Endothelial cell of umbilical vein (primary cell): ENCODE measurements around the gene ARHGAP10.

ENCODE experiments used
- EZH2 ChIP-seq: IDR thresholded peaks from 2 replicates; pipeline ENCODE4 v1.6.1; 2012; ENCODE audit warnings: borderline replicate concordance, low read depth, mild to moderate bottlenecking, moderate library complexity, low read length, inconsistent platforms; ENCODE audit not compliant: severe bottlenecking
- FOS ChIP-seq: IDR thresholded peaks from 2 replicates; pipeline ENCODE4 v1.6.1; 2011; ENCODE audit warnings: mild to moderate bottlenecking, low read length, moderate library complexity, borderline replicate concordance; ENCODE audit not compliant: insufficient read depth
- GATA2 ChIP-seq: IDR thresholded peaks from 2 replicates; pipeline ENCODE4 v1.7.0; 2011; ENCODE audit warnings: low read depth, mild to moderate bottlenecking, moderate library complexity, mixed read lengths, low read length; ENCODE audit not compliant: insufficient read length, insufficient read depth
- POLR2A ChIP-seq: IDR thresholded peaks from 2 replicates; pipeline ENCODE4 v1.6.1; 2012; ENCODE audit warnings: low read depth, mild to moderate bottlenecking, control low read depth, low read length
- POLR2AphosphoS5 ChIP-seq: IDR thresholded peaks from 2 replicates; pipeline ENCODE4 v1.6.1; 2012; ENCODE audit warnings: low read depth, mild to moderate bottlenecking, control low read depth, low read length, moderate library complexity; ENCODE audit not compliant: insufficient read depth
- TF ChIP-seq, protein P1 (sequence below): IDR thresholded peaks from 2 replicates; pipeline ENCODE4 v1.6.1; 2011; ENCODE audit not compliant: insufficient read depth, insufficient read length
- TF ChIP-seq, protein P2 (sequence below), 2 donors: IDR thresholded peaks; 1 replicate in 1 of 2; 2 replicates in 1 of 2; pipeline ENCODE4 v1.5.1; 2011; ENCODE audit warnings: low read length in 2 of 2, mild to moderate bottlenecking in 2 of 2, moderate library complexity in 2 of 2, control low read depth in 1 of 2, inconsistent platforms in 1 of 2, low read depth in 1 of 2; ENCODE audit not compliant: insufficient read depth in 1 of 2; ENCODE audit errors: extremely low read depth in 1 of 2

DNA sequence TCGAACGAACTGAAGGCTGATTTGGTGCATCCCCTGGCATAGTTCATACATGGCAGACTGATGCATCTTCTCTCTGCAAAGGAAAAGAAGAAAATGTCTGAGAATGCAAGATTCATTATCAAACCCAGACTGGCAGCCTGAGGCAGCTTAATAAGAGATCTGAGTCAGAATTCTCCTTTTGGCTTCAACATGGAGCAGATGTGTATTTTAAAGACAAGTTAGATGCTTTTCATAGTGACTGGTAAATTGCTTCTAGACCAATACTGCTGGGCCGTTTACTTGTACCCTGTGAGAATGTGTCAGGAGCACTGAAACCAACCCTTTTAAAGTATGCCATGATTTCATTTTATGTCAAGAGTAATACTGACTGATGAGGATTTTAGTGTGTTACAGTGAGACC, 388.3 kb downstream of the ARHGAP10 start:
- no peak for TF ChIP-seq EZH2
- TF ChIP-seq POLR2A = no peak
- TF ChIP-seq, protein P1, sequence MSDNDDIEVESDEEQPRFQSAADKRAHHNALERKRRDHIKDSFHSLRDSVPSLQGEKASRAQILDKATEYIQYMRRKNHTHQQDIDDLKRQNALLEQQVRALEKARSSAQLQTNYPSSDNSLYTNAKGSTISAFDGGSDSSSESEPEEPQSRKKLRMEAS = no peak
- no peak for TF ChIP-seq GATA2
- TF ChIP-seq, protein P2, sequence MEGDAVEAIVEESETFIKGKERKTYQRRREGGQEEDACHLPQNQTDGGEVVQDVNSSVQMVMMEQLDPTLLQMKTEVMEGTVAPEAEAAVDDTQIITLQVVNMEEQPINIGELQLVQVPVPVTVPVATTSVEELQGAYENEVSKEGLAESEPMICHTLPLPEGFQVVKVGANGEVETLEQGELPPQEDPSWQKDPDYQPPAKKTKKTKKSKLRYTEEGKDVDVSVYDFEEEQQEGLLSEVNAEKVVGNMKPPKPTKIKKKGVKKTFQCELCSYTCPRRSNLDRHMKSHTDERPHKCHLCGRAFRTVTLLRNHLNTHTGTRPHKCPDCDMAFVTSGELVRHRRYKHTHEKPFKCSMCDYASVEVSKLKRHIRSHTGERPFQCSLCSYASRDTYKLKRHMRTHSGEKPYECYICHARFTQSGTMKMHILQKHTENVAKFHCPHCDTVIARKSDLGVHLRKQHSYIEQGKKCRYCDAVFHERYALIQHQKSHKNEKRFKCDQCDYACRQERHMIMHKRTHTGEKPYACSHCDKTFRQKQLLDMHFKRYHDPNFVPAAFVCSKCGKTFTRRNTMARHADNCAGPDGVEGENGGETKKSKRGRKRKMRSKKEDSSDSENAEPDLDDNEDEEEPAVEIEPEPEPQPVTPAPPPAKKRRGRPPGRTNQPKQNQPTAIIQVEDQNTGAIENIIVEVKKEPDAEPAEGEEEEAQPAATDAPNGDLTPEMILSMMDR (IDR thresholded peaks at IDR 0.05; ENCODE audit: extremely low read depth in 1 of 2, insufficient read depth in 1 of 2, low read depth in 1 of 2, low read length in 2 of 2) = no peak
- no peak for TF ChIP-seq FOS
- TF ChIP-seq POLR2AphosphoS5 = no peak
